ENCODE results near the gene IGSF6.
"Not testable (repeated sequence)": the region's sequence is repeated elsewhere in the genome, so short reads cannot be mapped to it uniquely, and the experiment has no call there.

IGSF6 gene

DNA sequence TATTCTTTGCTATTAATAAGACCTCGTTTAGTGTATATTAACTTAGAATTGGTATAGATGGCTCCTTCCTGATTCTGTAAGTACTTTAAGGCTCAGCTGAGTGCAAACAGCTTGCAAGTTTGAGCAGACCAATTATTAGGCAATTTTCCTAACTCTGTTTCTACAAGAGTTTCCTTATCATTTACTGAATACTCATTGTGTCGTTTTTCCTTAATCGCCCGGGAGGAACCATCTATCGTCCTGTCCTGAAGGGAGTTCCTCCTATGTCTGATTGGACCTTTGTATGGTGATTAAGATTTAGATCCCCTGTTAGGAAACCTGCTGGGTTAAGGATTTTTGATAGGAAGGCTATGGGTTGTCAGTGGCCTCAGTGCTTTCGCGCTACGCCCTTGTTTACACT lies 21.0 kb downstream of the IGSF6 start:
- H3K36me3 ChIP-seq (ENCODE audit: control insufficient read depth, insufficient read depth, low read length): peaks cover 25% of the 10 kb centered on the region
- not testable (repeated sequence) for H3K27ac ChIP-seq (ENCODE audit: insufficient read depth, low read length, poor library complexity, severe bottlenecking); H3K27me3 ChIP-seq (replicated peaks; ENCODE audit: control insufficient read depth, insufficient read depth, low read length, poor library complexity, severe bottlenecking); H3K4me1 ChIP-seq (ENCODE audit: control insufficient read depth, insufficient read depth, low read length, poor library complexity, severe bottlenecking); H3K9me3 ChIP-seq (ENCODE audit: control insufficient read depth, low read length); DNase-seq; H3K4me3 ChIP-seq (ENCODE audit: insufficient read depth, low read depth, low read length, poor library complexity, severe bottlenecking)

DNA sequence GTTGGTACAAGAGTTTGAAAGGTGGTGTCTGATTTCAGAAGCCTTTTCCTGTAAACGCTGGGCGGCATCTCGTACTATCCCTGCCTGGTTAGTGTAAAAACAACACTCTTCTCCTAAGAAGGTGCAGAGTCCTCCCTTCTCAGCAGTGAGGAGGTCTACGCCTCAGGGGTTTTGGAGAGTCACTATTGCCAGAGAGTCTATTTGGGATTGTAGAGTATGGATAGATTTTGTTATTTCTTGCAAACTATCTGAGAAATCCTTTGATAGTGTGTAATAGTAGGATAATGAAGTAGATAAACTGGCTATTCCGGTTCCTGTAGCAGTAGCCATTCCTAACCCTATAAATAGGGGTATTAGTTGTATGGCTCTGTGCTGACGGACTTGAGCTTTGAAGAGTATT lies 21.5 kb downstream of the IGSF6 start:
- H3K9me3 ChIP-seq (ENCODE audit: control insufficient read depth, low read length); H3K4me3 ChIP-seq (ENCODE audit: insufficient read depth, low read depth, low read length, poor library complexity, severe bottlenecking); DNase-seq; H3K27ac ChIP-seq (ENCODE audit: insufficient read depth, low read length, poor library complexity, severe bottlenecking); H3K27me3 ChIP-seq (replicated peaks; ENCODE audit: control insufficient read depth, insufficient read depth, low read length, poor library complexity, severe bottlenecking): not testable (repeated sequence)
- peaks cover 25% of the 10 kb centered on the region for H3K36me3 ChIP-seq (ENCODE audit: control insufficient read depth, insufficient read depth, low read length)
- peaks cover 12% of the 10 kb centered on the region for H3K4me1 ChIP-seq (ENCODE audit: control insufficient read depth, insufficient read depth, low read length, poor library complexity, severe bottlenecking)

DNA sequence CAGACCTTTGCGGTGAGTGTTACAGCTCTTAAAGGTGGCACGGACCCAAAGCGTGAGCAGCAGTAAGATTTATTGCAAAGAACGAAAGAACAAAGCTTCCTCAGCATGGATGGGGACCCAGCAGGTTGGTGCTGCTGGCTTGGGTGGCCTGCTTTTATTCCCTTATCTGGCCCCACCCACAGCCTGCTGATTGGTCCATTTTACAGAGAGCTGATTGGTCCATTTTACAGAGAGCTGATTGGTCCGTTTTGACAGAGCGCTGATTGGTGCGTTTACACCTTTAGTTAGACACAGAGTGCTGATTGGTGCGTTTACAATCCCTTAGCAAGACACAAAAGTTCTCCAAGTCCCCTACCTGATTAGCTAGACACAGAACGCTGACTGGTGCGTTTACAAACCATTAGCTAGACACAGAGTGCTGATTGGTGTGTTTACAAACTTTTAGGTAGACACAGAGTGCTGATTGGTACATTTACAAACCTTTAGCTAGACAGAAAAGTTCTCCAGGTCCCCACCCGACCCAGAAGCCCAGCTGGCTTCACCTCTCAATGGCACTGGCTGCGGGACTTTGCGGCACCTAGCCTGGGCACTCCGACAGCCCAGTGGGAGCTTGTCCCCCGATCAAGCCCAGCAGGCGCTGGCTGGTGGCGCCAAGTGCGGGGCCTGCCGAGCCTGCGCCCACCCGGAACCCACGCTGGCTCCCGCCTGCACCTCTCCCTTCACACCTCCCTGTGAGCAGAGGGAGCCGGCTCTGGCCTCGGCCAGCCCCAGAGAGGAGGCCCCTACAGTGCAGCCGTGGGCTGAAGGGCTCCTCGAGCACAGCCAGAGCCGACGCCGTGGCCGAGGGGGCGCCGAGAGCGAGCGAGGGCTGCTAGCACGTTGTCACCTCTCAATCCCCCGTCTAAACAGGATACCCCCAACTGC lies 22.5 kb downstream of the IGSF6 start:
- not testable (repeated sequence) for H3K9me3 ChIP-seq (ENCODE audit: control insufficient read depth, low read length); H3K27me3 ChIP-seq (replicated peaks; ENCODE audit: control insufficient read depth, insufficient read depth, low read length, poor library complexity, severe bottlenecking); H3K4me3 ChIP-seq (ENCODE audit: insufficient read depth, low read depth, low read length, poor library complexity, severe bottlenecking); H3K27ac ChIP-seq (ENCODE audit: insufficient read depth, low read length, poor library complexity, severe bottlenecking); DNase-seq
- H3K36me3 ChIP-seq (ENCODE audit: control insufficient read depth, insufficient read depth, low read length): peaks cover 32% of the 10 kb centered on the region
- peaks cover 18% of the 10 kb centered on the region for H3K4me1 ChIP-seq (ENCODE audit: control insufficient read depth, insufficient read depth, low read length, poor library complexity, severe bottlenecking)

DNA sequence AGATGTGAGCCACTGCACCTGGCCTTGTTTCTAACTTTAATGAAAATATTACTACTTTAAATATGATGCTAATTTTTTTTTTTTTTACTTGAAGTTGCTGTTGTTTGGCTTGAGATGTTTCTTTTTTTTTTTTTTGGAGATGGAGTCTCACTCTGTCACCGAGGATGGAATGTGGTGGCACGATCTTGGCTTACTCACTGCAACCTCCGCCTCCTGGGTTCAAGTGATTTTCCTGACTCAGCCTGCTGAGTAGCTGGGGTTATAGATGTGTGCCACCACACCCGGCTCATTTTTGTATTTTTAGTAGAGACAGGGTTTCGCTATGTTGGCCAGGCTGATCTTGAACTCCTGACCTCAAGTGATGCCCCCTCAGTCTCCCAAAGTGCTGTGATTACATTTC lies 23.6 kb downstream of the IGSF6 start:
- Histone ChIP-seq H3K27ac (ENCODE audit: insufficient read depth, low read length, poor library complexity, severe bottlenecking) (no peak overlapping the region), H3K36me3 (ENCODE audit: control insufficient read depth, insufficient read depth, low read length) (peaks cover 30% of the 10 kb centered on the region), H3K4me1 (ENCODE audit: control insufficient read depth, insufficient read depth, low read length, poor library complexity, severe bottlenecking) (peaks cover 18% of the 10 kb centered on the region)

DNA sequence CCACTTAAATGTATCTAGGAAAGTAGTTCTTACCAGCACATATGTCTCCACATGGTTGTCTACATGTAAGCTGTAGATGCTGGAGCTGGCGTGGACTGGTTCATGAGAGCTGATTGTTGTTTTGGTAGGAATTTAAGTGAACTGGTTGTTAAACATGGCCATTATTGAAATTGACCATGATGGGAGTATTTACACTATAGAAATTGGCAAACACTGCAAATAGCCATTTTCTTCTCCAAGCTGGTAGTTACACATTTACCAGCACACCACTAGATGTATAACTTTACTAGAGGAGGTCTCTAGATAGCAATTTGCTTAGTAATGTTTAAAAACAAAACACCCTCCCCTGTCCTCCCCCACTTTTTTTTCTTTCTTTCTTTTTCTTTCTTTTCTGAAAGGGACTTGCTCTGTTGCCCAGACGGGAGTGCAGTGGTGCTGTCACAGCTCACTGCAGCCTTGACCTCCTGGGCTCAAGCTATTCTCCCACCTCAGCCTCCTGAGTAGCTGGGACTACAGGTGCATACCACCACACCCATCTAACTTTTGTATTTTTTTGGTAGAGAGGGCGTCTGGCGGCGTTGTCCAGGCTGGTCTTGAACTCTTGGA lies 24.2 kb downstream of the IGSF6 start:
- Histone ChIP-seq H3K4me1 (ENCODE audit: control insufficient read depth, insufficient read depth, low read length, poor library complexity, severe bottlenecking) (peaks cover 18% of the 10 kb centered on the region), H3K4me3 (ENCODE audit: insufficient read depth, low read depth, low read length, poor library complexity, severe bottlenecking) (no peak overlapping the region), H3K9me3 (ENCODE audit: control insufficient read depth, low read length) (no peaks in the 10 kb centered on the region), H3K36me3 (ENCODE audit: control insufficient read depth, insufficient read depth, low read length) (peaks cover 33% of the 10 kb centered on the region), H3K27me3 (replicated peaks; ENCODE audit: control insufficient read depth, insufficient read depth, low read length, poor library complexity, severe bottlenecking) (no peaks in the 10 kb centered on the region), H3K27ac (ENCODE audit: insufficient read depth, low read length, poor library complexity, severe bottlenecking) (no peak overlapping the region)
- DNase-seq: no peak

More for the DNA sequence above, 23.6 kb downstream of the IGSF6 start:
- Histone ChIP-seq H3K27me3 (replicated peaks; ENCODE audit: control insufficient read depth, insufficient read depth, low read length, poor library complexity, severe bottlenecking) (no peaks in the 10 kb centered on the region), H3K4me3 (ENCODE audit: insufficient read depth, low read depth, low read length, poor library complexity, severe bottlenecking) (no peak overlapping the region), H3K9me3 (ENCODE audit: control insufficient read depth, low read length) (no peaks in the 10 kb centered on the region)
- DNase-seq: no peak

DNA sequence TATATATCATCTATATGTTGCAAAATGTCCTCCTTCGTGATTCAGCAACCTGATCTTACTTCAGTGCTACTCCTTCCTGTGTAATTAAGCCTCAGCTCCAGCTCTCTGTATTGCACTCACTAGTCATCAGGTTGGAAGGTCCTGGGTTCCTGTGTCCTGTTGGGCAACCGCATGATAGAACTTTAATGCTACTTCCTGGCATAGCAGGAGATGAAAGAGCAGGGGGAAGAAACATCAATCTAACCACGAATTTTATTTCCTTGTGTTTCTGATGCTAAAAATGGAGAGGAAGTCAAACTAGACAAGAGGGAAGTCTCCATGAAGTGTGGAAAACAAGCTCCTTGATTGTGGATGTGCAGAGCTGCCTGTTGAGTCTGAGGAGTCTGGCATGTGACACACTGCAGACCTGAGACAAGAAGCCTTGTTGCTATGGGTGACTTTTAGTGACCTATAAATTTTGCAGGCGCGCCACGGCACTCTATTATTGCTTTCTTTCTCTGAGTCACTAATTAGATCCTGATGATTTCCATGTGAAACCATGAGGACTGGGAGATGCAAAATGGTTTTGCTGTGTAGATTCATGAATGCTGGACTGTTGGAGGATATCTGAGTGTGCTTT lies 25.6 kb downstream of the IGSF6 start:
- Histone ChIP-seq H3K9me3 (ENCODE audit: control insufficient read depth, low read length) (no peaks in the 10 kb centered on the region), H3K27ac (ENCODE audit: insufficient read depth, low read length, poor library complexity, severe bottlenecking) (peak overlapping the region; percentile 18), H3K4me1 (ENCODE audit: control insufficient read depth, insufficient read depth, low read length, poor library complexity, severe bottlenecking) (peaks cover 24% of the 10 kb centered on the region), H3K36me3 (ENCODE audit: control insufficient read depth, insufficient read depth, low read length) (peaks cover 30% of the 10 kb centered on the region), H3K4me3 (ENCODE audit: insufficient read depth, low read depth, low read length, poor library complexity, severe bottlenecking) (peak overlapping the region; percentile 11), H3K27me3 (replicated peaks; ENCODE audit: control insufficient read depth, insufficient read depth, low read length, poor library complexity, severe bottlenecking) (no peaks in the 10 kb centered on the region)
- DNase-seq: peak; percentile 18 to 19 (median 19)

DNA sequence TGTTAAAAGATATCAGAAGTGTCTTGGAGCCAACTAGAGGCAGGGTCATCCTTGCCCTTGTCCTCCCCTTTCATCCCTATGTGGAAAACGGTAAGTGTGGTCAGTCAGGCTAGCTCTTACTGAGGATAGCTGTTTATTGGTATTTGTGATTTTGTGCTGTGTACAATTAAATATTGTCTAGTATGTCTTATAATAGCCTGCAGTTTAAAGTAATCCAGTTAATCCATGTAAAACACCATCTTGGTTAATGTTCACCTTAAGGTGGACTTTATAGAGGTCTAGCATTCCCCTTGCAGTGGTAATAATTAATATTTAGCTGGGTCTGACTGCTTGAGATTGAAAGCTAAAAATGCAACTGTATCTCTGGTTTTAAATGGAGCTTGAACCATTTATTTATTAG lies 27.4 kb downstream of the IGSF6 start:
- Histone ChIP-seq H3K4me1 (ENCODE audit: control insufficient read depth, insufficient read depth, low read length, poor library complexity, severe bottlenecking) (peaks cover 29% of the 10 kb centered on the region), H3K9me3 (ENCODE audit: control insufficient read depth, low read length) (no peaks in the 10 kb centered on the region), H3K27me3 (replicated peaks; ENCODE audit: control insufficient read depth, insufficient read depth, low read length, poor library complexity, severe bottlenecking) (no peaks in the 10 kb centered on the region), H3K4me3 (ENCODE audit: insufficient read depth, low read depth, low read length, poor library complexity, severe bottlenecking) (no peak overlapping the region), H3K27ac (ENCODE audit: insufficient read depth, low read length, poor library complexity, severe bottlenecking) (no peak overlapping the region), H3K36me3 (ENCODE audit: control insufficient read depth, insufficient read depth, low read length) (peaks cover 30% of the 10 kb centered on the region)
- no peak for DNase-seq

DNA sequence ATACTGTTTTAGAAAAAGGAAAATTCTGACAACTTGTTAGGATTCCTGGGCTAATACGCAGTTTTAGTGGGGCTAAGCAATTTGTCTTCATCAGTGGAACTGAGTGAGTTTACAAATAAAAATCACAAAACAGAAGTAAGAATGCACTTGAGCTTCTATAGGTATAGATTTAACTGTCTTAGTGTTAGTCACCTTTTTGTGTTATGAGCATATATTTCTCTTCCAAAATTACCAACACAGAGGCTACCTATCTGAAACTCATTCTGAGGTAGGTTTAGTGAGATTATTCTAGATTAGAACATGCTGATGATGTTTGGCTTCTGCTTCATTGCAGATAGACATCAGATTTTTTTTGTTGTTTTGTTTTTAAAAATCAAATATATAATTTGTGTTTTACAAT lies 29.9 kb downstream of the IGSF6 start:
- Histone ChIP-seq H3K27me3 (replicated peaks; ENCODE audit: control insufficient read depth, insufficient read depth, low read length, poor library complexity, severe bottlenecking) (no peaks in the 10 kb centered on the region), H3K36me3 (ENCODE audit: control insufficient read depth, insufficient read depth, low read length) (peaks cover 16% of the 10 kb centered on the region), H3K9me3 (ENCODE audit: control insufficient read depth, low read length) (no peaks in the 10 kb centered on the region), H3K4me3 (ENCODE audit: insufficient read depth, low read depth, low read length, poor library complexity, severe bottlenecking) (no peak overlapping the region), H3K27ac (ENCODE audit: insufficient read depth, low read length, poor library complexity, severe bottlenecking) (no peak overlapping the region), H3K4me1 (ENCODE audit: control insufficient read depth, insufficient read depth, low read length, poor library complexity, severe bottlenecking) (peaks cover 29% of the 10 kb centered on the region)
- no peak for DNase-seq

DNA sequence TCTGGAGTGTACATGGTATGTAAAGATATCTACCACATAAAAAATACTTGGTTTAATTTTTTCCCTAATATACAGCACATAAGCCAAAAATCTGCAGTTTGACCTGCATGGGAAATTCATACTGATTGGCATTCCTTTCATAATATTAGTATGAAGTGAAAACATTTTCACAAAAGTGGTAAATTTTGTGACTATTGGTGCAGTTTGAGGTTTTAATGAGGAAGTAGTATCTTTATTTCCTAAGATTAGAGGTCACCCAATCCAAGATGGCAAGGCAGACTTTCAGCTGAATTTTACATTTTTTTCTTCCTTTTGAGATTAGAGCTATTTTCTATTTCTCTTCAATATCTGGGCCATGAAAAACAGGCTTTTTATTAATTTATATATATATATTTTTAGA lies 31.8 kb downstream of the IGSF6 start:
- Histone ChIP-seq H3K9me3 (ENCODE audit: control insufficient read depth, low read length) (no peaks in the 10 kb centered on the region), H3K4me1 (ENCODE audit: control insufficient read depth, insufficient read depth, low read length, poor library complexity, severe bottlenecking) (peaks cover 23% of the 10 kb centered on the region), H3K36me3 (ENCODE audit: control insufficient read depth, insufficient read depth, low read length) (peaks cover 16% of the 10 kb centered on the region), H3K27ac (ENCODE audit: insufficient read depth, low read length, poor library complexity, severe bottlenecking) (no peak overlapping the region), H3K27me3 (replicated peaks; ENCODE audit: control insufficient read depth, insufficient read depth, low read length, poor library complexity, severe bottlenecking) (no peaks in the 10 kb centered on the region), H3K4me3 (ENCODE audit: insufficient read depth, low read depth, low read length, poor library complexity, severe bottlenecking) (no peak overlapping the region)
- DNase-seq: no peak

All from effector memory CD4-positive, alpha-beta T cell (primary cell).